Tibial nerve (tissue), 4 donors: ENCODE results near the gene ATF7IP.

Experiments used
- CTCF ChIP-seq, 5 experiments: fragments of 200-600 bp in 3 of 5; fragments of 450-650 bp in 2 of 5; sonication (generic) in 3 of 5; IDR thresholded peaks; one replicate each; pipeline ENCODE4 v1.5.1; 2016 to 2019; ENCODE audit warnings: antibody characterized with exemption in 5 of 5, mild to moderate bottlenecking in 3 of 5, moderate library complexity in 2 of 5
- EP300 ChIP-seq, 2 donors: sonication (generic); formaldehyde crosslinking; IDR thresholded peaks; one replicate each; pipeline ENCODE4 v1.6.1; 2017; ENCODE audit warnings: antibody characterized with exemption in 2 of 2, mild to moderate bottlenecking in 1 of 2
- POLR2A ChIP-seq, 2 donors: fragments of 450-650 bp; IDR thresholded peaks; one replicate each; pipeline ENCODE4 v1.6.1; 2017; ENCODE audit warnings: antibody characterized with exemption in 2 of 2, mild to moderate bottlenecking in 2 of 2, moderate library complexity in 2 of 2

GRCh38 chr12:14403711-14404196 lies 38.3 kb downstream of the ATF7IP start:
- TF ChIP-seq POLR2A (IDR thresholded peaks at IDR 0.05) (no peak), EP300 (IDR thresholded peaks at IDR 0.05) (no peak), CTCF (IDR thresholded peaks at IDR 0.05) (no peak)
